HG02588 (cell line): ENCODE measurements around the gene NELFA.

ENCODE experiments used
- ATAC-seq: cut with Tn5 transposase; IDR thresholded peaks from one replicate; pipeline ENCODE4 v1.9.1; 2021; ENCODE audit warnings: mild to moderate bottlenecking, moderate library complexity; ENCODE audit not compliant: unreplicated experiment

NELFA gene

DNA sequence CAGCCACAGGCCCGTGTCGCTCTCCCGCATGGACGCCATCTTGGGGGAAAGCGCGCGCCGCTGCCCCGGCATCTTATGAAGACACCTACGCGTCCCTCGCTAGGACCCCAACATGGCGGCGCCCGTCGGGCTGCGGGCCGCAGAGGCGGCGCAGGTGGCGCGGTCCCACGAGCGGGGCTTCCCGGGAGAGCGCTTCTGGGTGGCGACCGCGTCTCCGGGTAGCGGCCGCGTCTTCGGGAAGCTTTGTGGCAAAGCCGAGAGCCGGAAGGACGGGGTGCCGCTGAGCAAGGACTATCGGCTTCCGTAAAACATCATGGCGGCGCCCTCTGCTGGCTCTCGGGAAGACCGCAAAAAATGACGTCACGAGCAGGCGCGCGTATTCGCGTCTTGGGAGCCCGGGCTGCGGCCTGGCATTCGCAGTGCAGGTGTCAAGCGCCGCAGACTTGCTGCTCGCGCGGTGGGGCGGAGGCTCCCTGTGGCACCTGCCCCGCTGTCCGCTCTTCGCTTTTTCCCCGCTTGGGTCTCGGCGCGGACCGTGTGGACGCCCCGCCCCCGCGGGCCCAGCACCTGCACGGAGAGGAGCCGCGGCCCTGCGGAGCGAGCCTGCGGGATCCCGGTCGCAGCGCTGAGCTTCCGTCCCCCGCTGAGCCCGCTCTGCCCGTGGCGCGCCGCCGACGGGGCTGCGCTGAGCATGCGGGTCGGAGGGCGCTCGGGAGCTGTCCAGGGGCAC is at the start of gene NELFA:
Gene NELFA, minus strand, starts transcription at position 54 of the 730 bp plus-strand sequence. Its CDS starts 15 bp downstream, at position 39.
- peak; percentile 80 for ATAC-seq

DNA sequence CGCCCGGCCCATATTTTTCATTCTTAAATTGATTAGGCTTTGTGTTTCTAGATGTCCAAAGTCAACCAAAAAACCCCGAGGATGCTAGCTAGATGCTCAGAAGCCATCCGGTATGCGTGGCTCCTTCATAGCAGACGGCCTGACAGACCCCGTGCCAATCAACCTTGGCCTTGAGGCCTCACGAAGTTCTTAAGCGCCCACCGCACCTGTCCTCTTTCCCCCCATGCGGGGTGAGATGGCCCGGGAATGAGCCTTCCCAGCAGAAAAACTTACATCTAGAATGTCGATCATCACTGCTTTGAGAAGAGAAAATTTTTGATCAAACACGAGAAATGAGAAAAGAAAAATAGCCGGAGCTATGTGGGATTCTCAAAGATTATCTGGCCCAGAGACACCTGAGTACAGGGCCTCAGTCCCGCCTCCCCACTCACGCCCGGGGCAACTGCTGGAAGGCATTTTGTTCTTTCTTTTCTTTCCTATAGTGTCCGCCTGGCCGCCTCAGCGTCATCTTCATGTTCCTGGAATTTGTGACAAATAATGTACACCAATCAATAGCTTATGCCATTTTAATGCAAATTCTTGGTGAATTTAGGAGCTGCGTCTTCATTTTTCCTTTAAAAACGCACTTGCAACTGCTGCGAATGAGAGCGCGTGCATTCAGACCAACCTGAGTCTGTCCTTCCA is 48.8 kb upstream of the NELFA start:
- ATAC-seq, result no peak

DNA sequence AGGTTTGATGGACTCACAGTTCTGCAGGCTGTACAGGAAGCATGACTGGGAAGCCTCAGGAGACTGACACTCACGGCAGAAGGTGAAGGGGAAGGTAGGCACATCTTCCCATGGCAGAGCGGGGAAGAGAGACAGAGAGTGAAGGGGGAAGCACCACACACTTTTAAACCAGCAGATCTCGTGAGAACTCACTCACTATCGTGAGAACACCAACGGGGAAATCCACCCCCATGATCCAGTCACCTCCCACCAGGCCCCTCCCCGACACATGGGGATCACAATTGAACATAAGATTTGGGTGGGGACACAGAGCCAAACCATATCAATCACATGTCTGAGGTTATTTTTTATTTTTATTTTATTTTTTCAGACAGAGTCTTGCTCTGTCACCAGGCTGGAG is 45.4 kb upstream of the NELFA start:
- ATAC-seq, result no peak

DNA sequence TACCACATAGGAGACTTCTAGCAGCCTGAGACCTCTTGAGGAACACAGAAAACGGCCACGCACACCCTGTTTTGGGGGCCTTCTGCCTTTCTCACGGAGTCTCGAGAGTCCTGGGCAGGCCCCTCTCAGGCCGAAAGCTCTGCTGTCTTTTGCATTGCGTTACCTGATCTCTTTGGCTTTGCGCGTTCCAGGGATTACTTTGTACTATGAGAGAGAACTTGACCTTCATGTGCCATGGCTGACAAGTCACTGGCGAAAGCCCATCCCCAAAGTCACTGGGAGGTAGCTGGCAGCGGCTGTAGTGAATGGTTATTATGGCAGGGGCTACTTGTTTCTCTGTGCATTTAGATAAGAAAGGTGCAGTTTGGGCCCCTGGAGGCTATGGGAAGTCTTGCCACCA is 42.3 kb upstream of the NELFA start:
- no peak for ATAC-seq

DNA sequence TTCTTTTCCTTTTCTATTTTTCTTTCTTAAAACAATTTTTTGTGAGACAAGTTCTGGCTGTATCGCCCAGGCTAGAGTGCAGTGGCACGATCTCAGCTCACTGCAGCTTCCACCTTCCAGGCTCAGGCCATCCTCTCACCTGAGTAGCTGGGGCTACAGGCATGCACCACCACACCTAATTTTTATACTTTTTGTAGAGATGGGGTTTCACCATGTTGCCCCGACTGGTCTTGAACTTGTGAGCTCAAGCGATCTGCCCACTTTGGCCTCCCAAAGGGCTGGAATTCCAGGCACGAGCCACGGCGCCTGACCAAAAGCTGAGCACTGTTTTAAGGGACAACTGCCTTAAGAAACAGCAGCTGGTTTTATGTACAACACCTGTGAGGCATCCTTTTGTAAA is 41.0 kb upstream of the NELFA start:
- ATAC-seq, result no peak

DNA sequence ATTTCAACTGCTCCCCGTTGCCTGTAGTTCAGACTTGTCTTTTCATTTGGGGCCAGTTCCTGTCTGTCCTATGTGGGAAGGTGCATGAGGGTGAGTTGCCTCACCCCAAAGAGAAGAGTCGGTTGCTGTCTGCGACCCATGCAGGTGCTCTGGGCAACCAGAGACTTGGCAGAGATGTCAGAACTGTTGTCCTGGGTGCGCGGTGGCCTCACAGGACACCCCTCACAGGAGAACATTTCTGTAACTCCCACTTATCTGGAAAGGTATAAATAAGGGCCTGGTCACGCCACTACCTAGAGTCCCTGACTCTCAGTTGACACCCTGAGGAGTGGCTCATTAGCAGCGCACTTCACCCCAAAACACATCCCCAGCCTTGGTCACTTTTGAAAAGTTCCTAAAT is 40.6 kb upstream of the NELFA start:
- no peak for ATAC-seq

DNA sequence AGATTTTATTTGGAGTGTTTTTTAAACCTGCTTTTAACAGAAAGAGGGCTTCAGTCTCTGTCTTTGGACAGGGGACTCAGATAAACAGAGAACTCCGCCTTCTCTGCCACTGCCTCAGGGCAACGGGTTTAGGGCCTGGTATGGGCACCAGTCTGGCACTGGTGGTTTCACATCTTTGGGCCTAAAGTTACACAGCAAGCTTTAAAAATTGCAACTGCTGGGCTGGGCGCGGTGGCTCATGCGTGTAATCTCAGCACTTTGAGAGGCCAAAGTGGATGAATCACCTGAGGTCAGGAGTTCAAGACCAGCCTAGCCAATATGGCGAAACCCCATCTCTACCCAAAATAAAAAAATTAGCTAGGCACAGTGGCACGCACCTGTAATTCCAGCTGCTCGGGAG is 40.1 kb upstream of the NELFA start:
- no peak for ATAC-seq

DNA sequence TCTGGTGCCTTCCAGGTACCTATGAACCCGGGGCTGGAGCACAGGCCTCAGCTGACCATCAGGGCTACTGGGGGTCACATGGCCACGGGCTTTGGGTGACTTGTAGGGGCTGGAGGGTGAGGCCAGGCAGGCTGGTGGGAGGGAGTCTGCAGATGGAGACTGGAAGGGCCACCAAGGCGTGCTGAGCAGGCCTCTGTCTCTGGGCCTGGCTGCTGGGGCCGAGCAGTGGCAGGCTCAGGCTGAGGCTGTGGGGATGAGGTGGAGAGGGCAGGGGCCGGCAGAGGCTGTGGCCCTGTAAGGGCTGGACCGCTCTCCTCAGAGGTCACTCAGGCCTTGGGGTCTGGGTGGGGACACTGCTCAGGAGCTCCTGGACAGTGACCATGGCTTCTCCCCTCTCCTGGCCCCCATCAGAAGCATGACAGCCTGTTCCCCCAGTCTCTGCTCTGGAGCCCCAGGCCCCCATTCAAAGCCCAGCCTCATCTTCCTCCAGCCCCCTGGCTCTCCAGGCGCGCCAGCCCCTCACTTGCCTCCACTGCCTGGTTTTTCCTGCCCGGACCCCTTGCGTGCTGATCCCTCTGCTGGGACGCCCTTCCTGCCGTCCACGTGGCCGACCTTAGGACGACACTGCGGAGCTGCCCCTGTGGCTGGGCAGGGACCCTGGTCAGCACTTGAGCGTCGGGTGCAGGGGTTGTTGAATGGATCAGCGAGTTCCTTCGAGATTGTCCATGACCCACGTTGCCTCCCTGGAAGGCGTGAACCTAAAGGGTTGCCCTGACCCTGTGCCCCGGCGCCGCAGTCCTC is 39.2 kb upstream of the NELFA start:
- ATAC-seq, result no peak

DNA sequence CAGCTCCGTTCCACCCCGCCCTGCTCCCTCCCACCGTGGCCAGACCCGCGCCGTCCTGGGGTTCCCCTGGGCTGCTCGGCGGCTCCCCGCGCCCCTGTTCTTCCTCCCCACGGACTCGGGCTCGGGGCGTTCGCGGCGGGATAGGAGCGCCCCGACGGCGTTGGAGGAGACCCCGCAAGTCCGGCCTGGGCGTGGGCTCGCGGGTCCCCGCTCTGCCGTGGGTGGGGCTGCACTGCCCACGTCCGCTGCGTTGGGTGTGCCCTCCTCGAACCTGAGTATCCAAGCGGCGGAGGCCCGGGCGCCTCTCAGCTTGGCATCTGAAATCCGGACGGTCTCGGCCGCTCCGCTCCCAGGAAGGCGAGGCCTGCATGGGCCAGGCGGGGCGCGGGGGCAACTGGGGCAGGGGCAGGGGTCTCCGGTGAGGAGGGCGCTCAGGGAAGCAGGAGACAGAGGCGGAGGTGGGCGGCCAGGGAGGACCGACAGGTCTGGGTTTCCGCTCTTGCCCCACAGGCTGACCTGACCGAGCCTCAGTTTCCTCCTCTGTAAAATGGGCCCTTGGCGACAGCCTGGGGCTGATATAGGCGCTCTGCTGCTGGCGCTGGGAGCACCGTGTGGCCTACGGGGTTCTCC is 38.4 kb upstream of the NELFA start:
- no peak for ATAC-seq

DNA sequence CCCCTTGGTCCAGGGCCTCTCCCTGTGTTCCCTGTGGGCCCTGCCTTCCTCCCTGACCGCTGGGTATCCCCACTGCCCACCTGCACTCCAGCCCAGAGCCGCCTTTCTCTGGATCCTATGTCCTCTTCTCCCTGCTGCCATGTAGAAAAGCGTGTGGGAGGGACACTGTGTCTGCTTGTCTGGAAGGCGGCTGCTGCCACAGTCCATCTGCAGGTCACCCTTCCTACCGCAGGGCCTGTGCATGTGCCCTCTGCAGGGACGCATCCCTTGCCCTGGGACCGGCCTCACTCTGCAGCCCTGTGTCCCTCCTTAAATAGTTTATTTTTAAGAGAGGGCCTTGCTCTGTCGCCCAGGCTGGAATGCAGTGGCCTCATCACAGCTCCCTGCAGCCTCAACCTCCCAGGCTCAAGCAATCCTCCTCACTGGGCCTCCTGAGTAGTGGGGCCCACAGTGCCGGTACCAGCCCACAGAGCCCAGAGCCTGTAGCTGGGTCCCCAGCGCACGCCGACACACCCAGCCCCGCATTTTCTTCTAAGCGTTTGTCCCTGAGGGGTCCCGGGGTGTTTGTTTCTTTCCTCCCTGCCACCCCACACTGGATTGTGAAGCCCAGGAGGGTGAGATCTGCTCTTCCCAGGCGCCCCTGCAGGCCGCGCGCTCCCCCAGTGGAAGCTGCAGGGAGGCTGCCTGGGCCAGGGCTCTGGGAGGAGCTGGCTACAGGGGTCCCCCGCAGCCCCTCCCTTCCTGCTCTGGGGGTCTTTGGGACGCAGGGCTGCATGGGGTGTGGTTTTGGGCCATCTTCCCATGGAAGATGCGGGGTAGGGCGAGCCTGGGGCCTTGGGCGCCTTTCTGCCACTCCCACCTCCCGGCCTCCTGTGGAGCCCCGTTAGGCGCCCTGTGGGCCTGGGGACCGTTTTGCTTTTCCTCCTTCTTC is 37.5 kb upstream of the NELFA start:
- ATAC-seq, result no peak

DNA sequence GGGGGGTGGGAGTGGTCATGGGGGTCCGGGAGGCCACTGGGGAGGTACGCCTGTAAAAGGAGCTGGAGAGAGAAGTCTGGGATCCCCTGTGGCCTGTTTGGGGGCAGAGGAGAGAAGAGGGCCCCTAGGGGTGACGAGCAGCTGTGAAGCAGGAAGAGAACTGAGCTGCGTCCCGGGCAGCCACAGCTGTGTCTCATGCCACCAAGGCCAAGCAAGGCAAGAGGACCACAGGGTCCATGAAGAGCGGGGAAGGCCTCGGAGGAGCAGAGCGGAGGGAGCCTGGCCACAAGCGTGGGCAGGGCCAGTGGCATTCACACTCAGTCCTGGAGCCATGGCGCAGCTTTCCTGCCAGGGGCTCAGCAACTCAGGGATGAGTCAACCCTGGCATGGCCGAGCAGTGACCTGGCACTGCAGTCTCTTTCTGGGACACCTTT is 36.8 kb upstream of the NELFA start:
- ATAC-seq, result no peak

DNA sequence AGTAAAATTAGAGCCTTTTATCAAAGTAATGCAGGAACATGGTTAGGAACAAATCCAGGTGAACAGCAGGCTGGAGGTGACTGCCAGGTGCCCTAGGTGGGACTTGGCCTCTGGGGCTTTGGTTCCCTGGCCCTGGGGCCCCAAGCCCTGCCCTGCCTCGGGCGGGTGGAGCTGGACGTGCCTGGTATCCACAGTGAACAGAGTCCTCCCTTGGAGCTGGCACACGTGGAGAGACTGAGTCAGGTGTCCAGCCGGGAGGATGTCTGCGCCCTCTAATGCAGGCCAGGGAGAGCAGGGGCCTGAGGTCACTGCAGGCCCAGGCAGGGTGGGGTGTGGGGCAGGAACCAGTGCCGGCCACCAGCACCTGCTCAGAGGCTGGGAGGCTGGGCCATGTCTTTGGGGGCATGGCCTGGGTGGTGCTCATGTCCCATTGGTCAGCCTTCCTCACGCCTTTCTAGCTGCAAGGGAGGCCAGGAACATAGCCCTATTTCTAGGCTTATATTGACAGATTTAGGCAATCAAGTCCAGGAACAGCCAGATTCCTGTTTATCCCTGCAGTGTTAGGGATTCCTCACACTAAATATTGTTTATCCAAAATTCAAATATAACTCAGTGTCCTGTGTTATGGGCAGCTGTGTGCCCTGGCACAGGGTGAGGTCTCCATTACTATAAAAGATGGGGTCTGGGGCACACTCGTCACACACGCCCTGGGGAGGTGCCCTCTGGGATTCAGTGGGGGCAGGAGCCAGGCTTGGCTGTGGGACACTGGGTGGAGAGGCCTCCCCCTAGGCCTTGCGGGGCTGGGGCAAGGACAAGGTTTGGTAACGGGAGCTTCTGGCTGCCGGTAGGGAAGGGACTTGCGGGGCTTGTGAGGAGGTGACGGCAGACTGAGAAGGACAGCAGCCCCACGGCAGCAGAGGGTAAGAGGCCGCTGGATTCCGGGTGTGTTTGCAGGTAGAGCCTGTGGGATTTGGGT is 36.1 kb upstream of the NELFA start:
- ATAC-seq, result no peak

DNA sequence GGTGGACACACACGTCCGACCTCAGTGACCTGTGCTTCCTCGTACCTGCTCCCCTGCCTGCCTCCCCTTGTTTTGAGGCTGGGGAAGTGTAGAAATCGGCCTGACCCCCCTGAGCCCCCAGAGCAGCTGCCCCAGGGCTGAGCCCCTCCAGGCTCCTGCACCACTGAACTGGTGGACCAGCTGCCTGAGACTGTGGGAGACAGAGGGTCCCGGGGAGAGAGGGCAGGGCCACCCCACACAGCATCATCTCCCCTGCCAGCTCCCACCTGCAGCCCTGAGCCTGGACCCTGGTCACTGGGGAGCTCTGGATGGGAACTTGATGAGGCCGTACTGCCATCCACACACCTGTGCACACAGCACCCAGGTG is 35.3 kb upstream of the NELFA start:
- ATAC-seq, result no peak

DNA sequence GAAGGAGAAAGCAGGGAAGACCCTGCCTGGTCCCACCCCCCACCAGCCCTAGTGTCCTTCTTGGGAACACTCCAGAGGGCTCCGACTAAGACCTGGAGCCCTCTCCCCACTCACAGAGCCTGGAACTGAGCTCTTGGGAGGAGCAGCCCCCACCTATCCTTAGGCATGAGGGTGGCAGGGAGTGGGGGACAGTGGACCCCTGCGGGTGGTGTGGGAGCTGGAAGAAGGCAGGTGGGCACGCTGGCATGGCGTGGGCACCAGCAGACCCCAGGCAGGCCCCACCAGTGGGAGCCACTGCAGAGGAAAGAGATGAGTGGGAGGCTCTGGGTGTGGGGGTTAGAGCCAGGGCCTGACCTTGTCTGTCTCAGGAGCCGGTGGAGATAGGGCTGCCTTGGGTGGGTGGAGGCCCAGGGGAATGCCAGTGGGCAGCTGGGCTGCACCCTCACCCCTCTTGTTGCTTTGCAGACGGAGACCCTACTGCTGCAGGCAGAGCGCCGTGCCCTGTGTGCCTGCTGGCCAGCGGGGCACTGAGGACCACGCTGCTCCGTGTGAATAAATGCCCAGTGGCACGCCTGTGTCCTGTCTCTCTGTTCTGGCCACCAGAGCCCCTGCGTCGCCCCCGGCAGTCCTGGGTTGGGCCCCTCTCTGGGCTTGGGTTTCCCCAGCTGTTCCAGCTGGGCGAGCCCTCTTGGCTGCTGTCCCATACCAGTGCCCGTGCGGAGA is 34.8 kb upstream of the NELFA start:
- ATAC-seq, result no peak

DNA sequence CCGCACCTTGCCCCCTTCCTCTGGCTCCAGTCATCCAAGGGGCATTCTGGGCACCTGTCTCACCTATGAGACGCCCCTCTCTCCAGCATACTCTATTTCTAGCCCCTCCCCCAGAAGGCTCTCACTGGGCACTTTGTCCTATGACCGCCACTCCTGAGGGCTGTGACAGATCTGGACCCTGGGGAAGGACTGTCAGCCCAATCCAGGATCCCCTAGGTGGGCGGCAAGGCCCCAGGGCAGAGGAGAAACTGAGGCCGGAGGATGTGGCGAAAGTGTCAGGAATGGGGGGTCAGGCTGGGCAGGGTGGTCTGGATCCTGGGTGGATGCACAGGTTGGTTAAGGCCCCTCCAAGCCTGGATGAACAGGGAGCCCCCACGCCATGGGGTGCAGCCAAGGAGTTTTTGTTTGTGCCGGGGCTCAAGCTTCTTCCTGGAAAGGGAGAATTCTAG is 34.2 kb upstream of the NELFA start:
- ATAC-seq, result no peak

DNA sequence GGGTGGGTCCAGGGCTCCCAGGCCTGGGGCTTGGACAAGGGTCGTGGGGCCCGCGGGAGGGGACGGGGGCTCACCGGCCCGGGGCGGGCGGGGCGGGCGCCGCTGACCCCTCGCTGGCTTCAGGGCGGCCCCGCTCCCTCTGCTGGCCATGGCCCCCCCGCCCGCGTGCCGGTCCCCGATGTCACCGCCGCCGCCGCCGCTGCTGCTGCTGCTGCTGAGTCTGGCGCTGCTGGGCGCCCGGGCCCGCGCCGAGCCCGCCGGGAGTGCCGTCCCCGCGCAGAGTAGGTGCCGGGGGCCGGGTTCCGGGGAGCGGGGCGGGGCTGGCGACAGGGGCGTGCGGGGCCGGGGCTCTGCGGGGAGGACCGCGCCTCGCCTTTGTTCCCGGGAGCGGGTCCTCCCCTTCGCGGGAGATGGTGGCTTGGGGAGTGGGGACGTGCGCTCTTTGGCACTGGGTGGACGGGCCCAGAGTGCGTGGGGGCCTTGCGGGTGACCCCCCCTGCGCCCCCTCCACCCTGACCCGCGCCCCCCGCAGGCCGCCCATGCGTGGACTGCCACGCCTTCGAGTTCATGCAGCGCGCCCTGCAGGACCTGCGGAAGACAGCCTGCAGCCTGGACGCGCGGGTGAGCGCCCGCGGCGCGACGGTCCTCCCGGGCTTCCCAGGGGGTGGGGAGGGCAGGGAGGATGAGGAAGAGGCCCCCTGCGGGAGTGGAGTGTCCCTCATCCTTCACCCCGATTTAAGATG is 33.6 kb upstream of the NELFA start:
- ATAC-seq, result peak; percentile 31

DNA sequence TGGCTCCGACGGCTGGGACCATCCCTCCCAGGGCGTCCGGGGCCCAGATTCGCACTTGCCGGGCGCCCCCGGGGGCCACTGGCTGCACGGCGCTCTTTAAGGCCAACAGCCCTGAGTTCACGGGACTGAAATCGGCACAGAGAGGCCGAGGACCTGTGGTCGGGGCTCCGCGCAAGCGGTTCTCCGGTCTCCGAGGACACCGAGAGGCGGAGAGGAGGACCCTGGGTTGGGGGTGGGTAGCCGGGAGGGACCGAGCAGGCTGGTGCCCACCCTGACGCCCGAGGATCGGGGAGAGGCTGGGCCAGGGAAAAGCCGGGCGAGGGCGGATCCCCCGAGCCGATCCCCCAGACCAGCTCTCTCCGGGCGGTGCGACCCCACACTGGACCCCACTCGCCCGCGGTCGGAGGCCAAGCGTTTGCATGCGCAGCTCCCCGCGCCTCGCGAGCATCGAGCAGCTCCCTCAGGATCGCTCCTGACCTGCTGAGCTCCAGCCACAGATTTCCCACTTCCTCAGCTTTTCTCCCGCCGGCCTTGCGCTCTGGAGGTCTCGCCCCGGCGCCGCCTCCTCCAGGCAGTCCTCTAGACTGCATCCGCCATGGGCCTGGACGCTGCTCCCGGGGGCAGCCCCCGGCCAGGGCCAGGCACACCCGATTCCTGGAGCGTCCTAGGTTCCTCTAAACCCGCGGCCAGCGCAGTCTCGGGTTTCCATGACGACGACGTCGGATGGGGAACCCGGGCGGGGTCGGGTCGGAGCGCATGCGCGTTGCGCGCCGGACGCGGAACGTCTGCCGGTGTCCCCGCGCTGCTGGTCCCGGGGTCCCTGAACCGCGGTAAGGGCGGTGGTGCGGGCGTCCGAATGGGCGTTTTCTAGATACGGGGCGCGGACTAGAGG is 32.7 kb upstream of the NELFA start:
- ATAC-seq, result peak; percentile 58
